Large intestine (tissue), 3 donors: Measurements from ENCODE around the gene VPS41. TPM values are rescaled to one million over a fixed set of nuclear protein-coding genes. Genes with fewer than 3 reads are reported as not detected.

Experiments used
- DNase-seq, 2 donors: peaks; one replicate each; pipeline versions ENCODE4 v3.0.0 to v3.0.0-alpha.2; 2013
- H3K27ac ChIP-seq: one replicate; pipeline ENCODE4 v1.5.1; 2013; ENCODE audit warnings: low read length
- H3K27me3 ChIP-seq: 2 replicates; pipeline ENCODE4 v1.6.1; 2013; ENCODE audit warnings: low read length; ENCODE audit not compliant: control insufficient read depth, insufficient read depth
- H3K36me3 ChIP-seq: 2 replicates; pipeline ENCODE4 v1.6.1; 2013; ENCODE audit warnings: low read length; ENCODE audit not compliant: control insufficient read depth, insufficient read depth
- H3K4me1 ChIP-seq: one replicate; pipeline ENCODE4 v1.6.1; 2013; ENCODE audit warnings: low read length; ENCODE audit not compliant: control insufficient read depth, insufficient read depth
- H3K4me3 ChIP-seq: one replicate; pipeline ENCODE4 v1.5.1; 2013; ENCODE audit warnings: low read length
- H3K9me3 ChIP-seq: one replicate; pipeline ENCODE4 v1.6.1; 2013; ENCODE audit warnings: mild to moderate bottlenecking, low read depth, low read length, moderate library complexity; ENCODE audit not compliant: control insufficient read depth
- WGBS: methylation state at CpG from one replicate; pipeline ENCODE4 v1.1.5; 2013; ENCODE audit warnings: low lambda C conversion rate; ENCODE audit not compliant: insufficient coverage; 5-methylcytosine and 5-hydroxymethylcytosine counted together
- polyA plus RNA-seq: library from polyadenylated mRNA; unstranded; fragments of 120-200 nt; gene quantifications from one replicate; pipeline ENCODE4 v1.2.1, GENCODE V29; 2013

The VPS41 gene
- polyA plus RNA-seq, 1 donor = 63.7 TPM

- DNase-seq = no peak
- H3K9me3 ChIP-seq = no peaks in the 10 kb centered on the region
Measured at GRCh38 chr7:38840736-38841460, 68.1 kb downstream of the VPS41 start.

GRCh38 chr7:38839851-38840250 lies 69.1 kb downstream of the VPS41 start:
- Histone ChIP-seq H3K27ac (no peak overlapping the region), H3K4me3 (no peak overlapping the region), H3K36me3 (no peaks in the 10 kb centered on the region), H3K27me3 (no peaks in the 10 kb centered on the region), H3K4me1 (no peaks in the 10 kb centered on the region), H3K9me3 (no peaks in the 10 kb centered on the region)
- WGBS = no CpG with 5 or more reads among the region's 5 CpGs
- no peak for DNase-seq

More at GRCh38 chr7:38840736-38841460, 68.1 kb downstream of the VPS41 start:
- H3K4me1 ChIP-seq = no peaks in the 10 kb centered on the region
- no peaks in the 10 kb centered on the region for H3K36me3 ChIP-seq
- WGBS = 50% methylated on average over 1 of the region's 2 CpGs
- no peaks in the 10 kb centered on the region for H3K27me3 ChIP-seq
- no peak overlapping the region for H3K4me3 ChIP-seq
- H3K27ac ChIP-seq = no peak overlapping the region

GRCh38 chr7:38838725-38839385 lies 70.1 kb downstream of the VPS41 start:
- Histone ChIP-seq H3K4me1 (no peaks in the 10 kb centered on the region), H3K4me3 (no peak overlapping the region), H3K36me3 (no peaks in the 10 kb centered on the region), H3K27ac (no peak overlapping the region), H3K9me3 (no peaks in the 10 kb centered on the region), H3K27me3 (no peaks in the 10 kb centered on the region)
- DNase-seq = no peak
- 100% methylated on average over 1 of the region's 6 CpGs for WGBS

- no peaks in the 10 kb centered on the region for H3K36me3 ChIP-seq
- no peaks in the 10 kb centered on the region for H3K9me3 ChIP-seq
- no peaks in the 10 kb centered on the region for H3K4me1 ChIP-seq
- 77% methylated on average over 3 of the region's 3 CpGs for whole genome bisulfite sequencing
- no peak for DNase-seq
- no peak overlapping the region for H3K4me3 ChIP-seq
- H3K27ac ChIP-seq = no peak overlapping the region
- H3K27me3 ChIP-seq = no peaks in the 10 kb centered on the region
Measured at GRCh38 chr7:38834357-38834756, 74.6 kb downstream of the VPS41 start.

GRCh38 chr7:38833329-38833728 lies 75.7 kb downstream of the VPS41 start:
- no peaks in the 10 kb centered on the region for H3K36me3 ChIP-seq
- H3K27ac ChIP-seq = no peak overlapping the region
- no peak for DNase-seq
- H3K9me3 ChIP-seq = no peaks in the 10 kb centered on the region
- no peaks in the 10 kb centered on the region for H3K4me1 ChIP-seq
- WGBS = 18% methylated on average over 1 of the region's 1 CpG
- H3K27me3 ChIP-seq = no peaks in the 10 kb centered on the region
- no peak overlapping the region for H3K4me3 ChIP-seq

GRCh38 chr7:38831259-38831996 lies 77.6 kb downstream of the VPS41 start:
- DNase-seq = no peak
- no peaks in the 10 kb centered on the region for H3K4me1 ChIP-seq
- WGBS = 100% methylated on average over 1 of the region's 6 CpGs
- H3K27me3 ChIP-seq = no peaks in the 10 kb centered on the region
- no peak overlapping the region for H3K27ac ChIP-seq
- H3K9me3 ChIP-seq = no peaks in the 10 kb centered on the region
- H3K36me3 ChIP-seq = no peaks in the 10 kb centered on the region
- no peak overlapping the region for H3K4me3 ChIP-seq

- Histone ChIP-seq H3K36me3 (no peaks in the 10 kb centered on the region), H3K4me3 (no peak overlapping the region), H3K27ac (no peak overlapping the region), H3K9me3 (no peaks in the 10 kb centered on the region), H3K27me3 (no peaks in the 10 kb centered on the region), H3K4me1 (no peaks in the 10 kb centered on the region)
- 100% methylated on average over 1 of the region's 2 CpGs for WGBS
- no peak for DNase-seq
Measured at GRCh38 chr7:38830826-38831225, 78.2 kb downstream of the VPS41 start.

- Histone ChIP-seq H3K36me3 (no peaks in the 10 kb centered on the region), H3K27me3 (no peaks in the 10 kb centered on the region), H3K4me1 (no peaks in the 10 kb centered on the region), H3K27ac (no peak overlapping the region), H3K9me3 (no peaks in the 10 kb centered on the region), H3K4me3 (no peak overlapping the region)
- no CpG with 5 or more reads among the region's 5 CpGs for whole genome bisulfite sequencing
- no peak for DNase-seq
Measured at GRCh38 chr7:38829488-38830165, 79.4 kb downstream of the VPS41 start.

- no peak overlapping the region for H3K27ac ChIP-seq
- 86% methylated on average over 2 of the region's 3 CpGs for WGBS
- H3K4me3 ChIP-seq = no peak overlapping the region
- peaks cover 2% of the 10 kb centered on the region for H3K36me3 ChIP-seq
- no peaks in the 10 kb centered on the region for H3K4me1 ChIP-seq
- H3K9me3 ChIP-seq = no peaks in the 10 kb centered on the region
- DNase-seq = no peak
- no peaks in the 10 kb centered on the region for H3K27me3 ChIP-seq
Measured at GRCh38 chr7:38828026-38828425, 81.0 kb downstream of the VPS41 start.

- H3K36me3 ChIP-seq = peaks cover 4% of the 10 kb centered on the region
- DNase-seq = no peak
- no peak overlapping the region for H3K27ac ChIP-seq
- H3K27me3 ChIP-seq = no peaks in the 10 kb centered on the region
- no peaks in the 10 kb centered on the region for H3K9me3 ChIP-seq
- no peaks in the 10 kb centered on the region for H3K4me1 ChIP-seq
- WGBS = no CpG with 5 or more reads among the region's 3 CpGs
- H3K4me3 ChIP-seq = no peak overlapping the region
Measured at GRCh38 chr7:38825721-38826440, 83.1 kb downstream of the VPS41 start.
